Measurements from ENCODE around the gene FOXL3.

FOXL3 gene

DNA sequence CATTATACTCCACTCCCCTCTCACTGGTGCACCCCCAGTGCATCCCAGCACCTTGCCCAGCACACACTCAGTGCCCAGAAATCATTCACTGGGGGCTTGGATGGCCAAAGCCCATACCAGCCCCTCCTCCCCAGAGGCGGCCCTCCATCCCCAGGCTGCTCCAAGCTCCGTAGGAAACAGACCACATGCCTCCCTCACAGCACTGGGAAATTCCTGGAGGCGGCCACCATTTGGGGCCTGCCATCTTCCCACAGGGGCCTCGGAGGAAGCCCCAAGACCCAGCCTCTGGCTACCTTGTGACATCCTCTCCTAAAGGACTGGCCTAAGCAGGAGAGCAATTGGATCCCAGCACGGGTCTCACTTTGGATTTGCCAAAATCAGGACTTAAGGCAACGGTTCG lies 49.7 kb downstream of the FOXL3 start:
- no peak overlapping the region for H2AFZ ChIP-seq (ENCODE audit: low read depth, low read length)
- no peak overlapping the region for H3K4me3 ChIP-seq (ENCODE audit: low read length)
- H3K36me3 ChIP-seq (replicated peaks; ENCODE audit: low read depth, low read length): no peaks in the 10 kb centered on the region
- no peaks in the 10 kb centered on the region for H3K27me3 ChIP-seq (ENCODE audit: low read depth, low read length)
- H3K9me3 ChIP-seq (ENCODE audit: insufficient read depth, low read length): no peaks in the 10 kb centered on the region
- H3K4me1 ChIP-seq (ENCODE audit: low read length): no peaks in the 10 kb centered on the region
- H3K4me2 ChIP-seq (ENCODE audit: low read length): no peak overlapping the region
- H3K79me2 ChIP-seq (ENCODE audit: low read length): no peaks in the 10 kb centered on the region
- no peak overlapping the region for H3K9ac ChIP-seq (ENCODE audit: low read length)
- no peak overlapping the region for H3K27ac ChIP-seq (ENCODE audit: low read length)
- no peak for TF ChIP-seq EZH2phosphoT487 (IDR thresholded peaks at IDR 0.05; ENCODE audit: low read depth)
- TF ChIP-seq, protein P1, sequence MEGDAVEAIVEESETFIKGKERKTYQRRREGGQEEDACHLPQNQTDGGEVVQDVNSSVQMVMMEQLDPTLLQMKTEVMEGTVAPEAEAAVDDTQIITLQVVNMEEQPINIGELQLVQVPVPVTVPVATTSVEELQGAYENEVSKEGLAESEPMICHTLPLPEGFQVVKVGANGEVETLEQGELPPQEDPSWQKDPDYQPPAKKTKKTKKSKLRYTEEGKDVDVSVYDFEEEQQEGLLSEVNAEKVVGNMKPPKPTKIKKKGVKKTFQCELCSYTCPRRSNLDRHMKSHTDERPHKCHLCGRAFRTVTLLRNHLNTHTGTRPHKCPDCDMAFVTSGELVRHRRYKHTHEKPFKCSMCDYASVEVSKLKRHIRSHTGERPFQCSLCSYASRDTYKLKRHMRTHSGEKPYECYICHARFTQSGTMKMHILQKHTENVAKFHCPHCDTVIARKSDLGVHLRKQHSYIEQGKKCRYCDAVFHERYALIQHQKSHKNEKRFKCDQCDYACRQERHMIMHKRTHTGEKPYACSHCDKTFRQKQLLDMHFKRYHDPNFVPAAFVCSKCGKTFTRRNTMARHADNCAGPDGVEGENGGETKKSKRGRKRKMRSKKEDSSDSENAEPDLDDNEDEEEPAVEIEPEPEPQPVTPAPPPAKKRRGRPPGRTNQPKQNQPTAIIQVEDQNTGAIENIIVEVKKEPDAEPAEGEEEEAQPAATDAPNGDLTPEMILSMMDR (IDR thresholded peaks at IDR 0.05; ENCODE audit: low read depth, low read length): no peak
- H4K20me1 ChIP-seq (ENCODE audit: insufficient read depth, low read length): no peaks in the 10 kb centered on the region

DNA sequence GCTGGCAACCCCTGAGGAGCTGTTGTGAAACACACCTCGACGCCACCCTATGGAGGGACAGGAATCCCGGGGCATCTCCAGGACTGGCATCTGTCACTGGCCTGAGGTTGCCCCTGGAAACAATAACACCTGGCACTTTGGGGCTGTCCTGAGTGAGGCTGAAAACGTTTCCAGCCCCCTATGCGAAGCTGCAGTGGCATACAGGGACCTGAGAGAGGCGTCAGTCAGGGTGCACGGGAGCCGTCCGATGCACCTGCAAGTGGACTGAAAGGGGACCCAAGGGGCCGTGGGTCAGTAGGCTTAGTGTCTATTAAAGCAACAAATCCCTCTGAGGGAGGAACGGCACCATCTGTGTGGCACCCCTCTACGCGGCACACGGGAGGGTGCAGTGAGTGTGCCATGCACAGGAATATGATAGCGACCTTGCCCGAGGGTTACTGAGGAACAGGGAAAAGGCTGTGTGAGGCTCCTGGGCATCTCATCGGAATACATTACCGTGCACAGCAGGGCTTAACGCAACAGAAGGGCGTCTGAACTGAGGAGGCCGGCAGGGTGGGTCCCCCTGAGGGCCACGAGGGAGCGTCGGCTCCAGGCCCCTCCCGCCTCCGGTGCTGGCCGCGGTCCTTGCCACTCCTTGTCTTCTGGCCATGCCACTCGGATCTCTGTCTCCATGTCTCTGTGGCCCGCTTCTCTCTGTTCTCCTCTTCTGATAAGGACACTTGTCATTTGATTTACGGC lies 50.4 kb downstream of the FOXL3 start:
- H2AFZ ChIP-seq (ENCODE audit: low read depth, low read length): no peak overlapping the region
- TF ChIP-seq, protein P1 (IDR thresholded peaks at IDR 0.05; ENCODE audit: low read depth, low read length): no peak
- TF ChIP-seq EZH2phosphoT487 (IDR thresholded peaks at IDR 0.05; ENCODE audit: low read depth): no peak
- H3K27me3 ChIP-seq (ENCODE audit: low read depth, low read length): no peaks in the 10 kb centered on the region
- H3K9me3 ChIP-seq (ENCODE audit: insufficient read depth, low read length): no peaks in the 10 kb centered on the region
- H3K36me3 ChIP-seq (replicated peaks; ENCODE audit: low read depth, low read length): no peaks in the 10 kb centered on the region
- H4K20me1 ChIP-seq (ENCODE audit: insufficient read depth, low read length): no peaks in the 10 kb centered on the region
- H3K27ac ChIP-seq (ENCODE audit: low read length): no peak overlapping the region
- H3K79me2 ChIP-seq (ENCODE audit: low read length): no peaks in the 10 kb centered on the region
- H3K4me1 ChIP-seq (ENCODE audit: low read length): no peaks in the 10 kb centered on the region
- H3K4me2 ChIP-seq (ENCODE audit: low read length): no peak overlapping the region
- no peak overlapping the region for H3K9ac ChIP-seq (ENCODE audit: low read length)
- no peak overlapping the region for H3K4me3 ChIP-seq (ENCODE audit: low read length)
